ENCODE measurements around the gene SORCS2. TPM values are rescaled to one million over a fixed set of nuclear protein-coding genes. Genes with fewer than 3 reads are reported as not detected.

The SORCS2 gene
- total RNA-seq, 2 experiments from 2014 or later: 0.03 TPM; not detected in 1

DNA sequence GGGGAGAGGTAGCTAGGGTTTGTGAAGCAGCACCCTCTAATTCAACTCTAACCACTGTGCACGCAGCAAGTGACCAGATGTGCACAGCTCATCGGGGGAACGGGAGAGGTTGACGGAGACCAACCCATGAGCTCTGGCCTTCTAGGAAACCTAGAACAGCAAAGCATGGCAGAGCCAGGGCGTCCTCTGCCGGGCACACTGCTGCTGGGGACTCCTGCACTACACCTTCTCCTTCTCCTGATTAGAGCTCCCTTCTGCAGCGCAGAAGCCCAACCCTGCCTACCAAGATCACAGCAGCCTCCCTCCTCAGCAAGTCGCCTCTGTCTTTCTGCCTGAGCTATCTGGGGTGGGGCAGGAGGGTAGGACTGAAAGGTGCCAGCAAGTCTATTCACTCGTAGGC lies 494.7 kb downstream of the SORCS2 start:
- TF ChIP-seq CTCF (conservative IDR thresholded peaks at IDR 0.05; ENCODE audit: low read length) (no peak), EZH2phosphoT487 (IDR thresholded peaks at IDR 0.05; ENCODE audit: borderline replicate concordance, low read depth, low read length) (no peak)
- H3K79me2 ChIP-seq (ENCODE audit: insufficient read depth, low read depth, low read length): no peaks in the 10 kb centered on the region
- no peaks in the 10 kb centered on the region for H4K20me1 ChIP-seq (ENCODE audit: insufficient read depth, low read length)
- CTCF ChIA-PET (ENCODE audit: unreplicated experiment): no interaction called here
- no peaks in the 10 kb centered on the region for H3K9me3 ChIP-seq (ENCODE audit: low read length)
- POLR2A ChIA-PET: no interaction called here
- BruUV-seq (replicated peaks): no TSS peak
- intact Hi-C loops (cut with micrococcal nuclease; ENCODE audit: unreplicated experiment): no loop called here
- H3K4me3 ChIP-seq (ENCODE audit: low read depth, low read length, poor library complexity, severe bottlenecking): no peak overlapping the region
- H3K9me2 ChIP-seq (ENCODE audit: insufficient read depth, low read length): no peaks in the 10 kb centered on the region
- H3K4me2 ChIP-seq (ENCODE audit: low read length): no peak overlapping the region
- H2AFZ ChIP-seq (ENCODE audit: low read length): no peak overlapping the region
- no peaks in the 10 kb centered on the region for H3K36me3 ChIP-seq (ENCODE audit: insufficient read depth, low read length)
- no peaks in the 10 kb centered on the region for H3K4me1 ChIP-seq (ENCODE audit: insufficient read depth, low read length, poor library complexity, severe bottlenecking)
- DNase-seq (ENCODE audit: low spot score): no peak
- H3K27ac ChIP-seq (ENCODE audit: low read depth, low read length, poor library complexity, severe bottlenecking): no peak overlapping the region

DNA sequence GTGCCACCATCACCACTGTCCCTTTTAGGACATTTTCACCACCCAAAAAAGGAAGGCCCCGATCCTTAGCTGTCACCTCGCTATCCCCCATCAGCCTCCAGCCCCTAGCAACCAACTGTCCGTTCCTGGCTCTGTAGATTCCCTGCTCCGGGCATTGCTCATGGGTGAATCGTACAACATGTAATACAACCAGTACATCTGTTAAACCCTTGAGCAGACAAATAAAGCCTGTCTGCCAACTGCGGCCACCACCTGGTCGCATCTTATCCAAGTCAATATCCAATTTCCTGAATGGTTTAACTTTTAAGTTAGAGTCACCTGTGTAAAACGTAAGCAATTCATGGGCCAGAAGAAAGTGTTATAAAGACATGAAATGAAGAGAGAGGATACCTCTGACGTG lies 495.5 kb downstream of the SORCS2 start:
- no TSS peak for BruUV-seq (replicated peaks)
- H3K4me3 ChIP-seq (ENCODE audit: low read depth, low read length, poor library complexity, severe bottlenecking): no peak overlapping the region
- CTCF ChIA-PET (ENCODE audit: unreplicated experiment): no interaction called here

More for the DNA sequence above, 495.5 kb downstream of the SORCS2 start:
- POLR2A ChIA-PET: no interaction called here
- H3K27ac ChIP-seq (ENCODE audit: low read depth, low read length, poor library complexity, severe bottlenecking): no peak overlapping the region
- H3K9me2 ChIP-seq (ENCODE audit: insufficient read depth, low read length): no peaks in the 10 kb centered on the region
- H4K20me1 ChIP-seq (ENCODE audit: insufficient read depth, low read length): no peaks in the 10 kb centered on the region
- H3K9me3 ChIP-seq (ENCODE audit: low read length): no peaks in the 10 kb centered on the region
- TF ChIP-seq CTCF (conservative IDR thresholded peaks at IDR 0.05; ENCODE audit: low read length) (no peak), EZH2phosphoT487 (IDR thresholded peaks at IDR 0.05; ENCODE audit: borderline replicate concordance, low read depth, low read length) (no peak)
- no peak overlapping the region for H3K4me2 ChIP-seq (ENCODE audit: low read length)
- no peaks in the 10 kb centered on the region for H3K4me1 ChIP-seq (ENCODE audit: insufficient read depth, low read length, poor library complexity, severe bottlenecking)
- H2AFZ ChIP-seq (ENCODE audit: low read length): no peak overlapping the region
- DNase-seq (ENCODE audit: low spot score): no peak
- H3K79me2 ChIP-seq (ENCODE audit: insufficient read depth, low read depth, low read length): no peaks in the 10 kb centered on the region
- intact Hi-C loops (cut with micrococcal nuclease; ENCODE audit: unreplicated experiment): no loop called here
- H3K36me3 ChIP-seq (ENCODE audit: insufficient read depth, low read length): no peaks in the 10 kb centered on the region

Data from OCI-LY7 (cell line).